HFFc6 (cell line): Measurements from ENCODE around the gene SLC13A3. TPM values are rescaled to one million over a fixed set of nuclear protein-coding genes. Genes with fewer than 3 reads are reported as not detected.

Experiments
- DNase-seq: peaks from one replicate; pipeline ENCODE4 v3.0.0-alpha.2; 2018
- H3K27ac Mint-ChIP-seq: 2 replicates; pipeline ENCODE4 v1.8.0; 2020; ENCODE audit warnings: mild to moderate bottlenecking, mixed read lengths
- H3K27me3 Mint-ChIP-seq: 2 replicates; pipeline ENCODE4 v1.8.0; 2021; ENCODE audit warnings: mild to moderate bottlenecking, moderate library complexity, mixed read lengths; ENCODE audit not compliant: insufficient read depth
- H3K36me3 Mint-ChIP-seq: 2 replicates; pipeline ENCODE4 v1.8.0; 2021; ENCODE audit warnings: low read depth, mixed read lengths
- H3K4me1 Mint-ChIP-seq: 2 replicates; pipeline ENCODE4 v1.8.0; 2020; ENCODE audit warnings: low read depth, mixed read lengths
- H3K4me3 Mint-ChIP-seq: 2 replicates; pipeline ENCODE4 v1.8.0; 2020; ENCODE audit warnings: mild to moderate bottlenecking, moderate library complexity, mixed read lengths
- H3K9me3 Mint-ChIP-seq: 2 replicates; pipeline ENCODE4 v1.8.0; 2020; ENCODE audit warnings: mild to moderate bottlenecking, mixed read lengths
- CTCF ChIP-seq: fragments of 200-600 bp; sonication (generic); IDR thresholded peaks from 2 replicates; pipeline ENCODE4 v1.5.0; 2021; ENCODE audit warnings: antibody characterized with exemption, mild to moderate bottlenecking
- total RNA-seq, 6 experiments: library from RNA; stranded (reverse); fragmentation: NEBNext Ultra II Directional; extraction: Animal tissue kit (Norgen Biotek cat#: 25700); gene quantifications; 2 replicates in 1 of 6; 3 replicates in 5 of 6; pipeline ENCODE4 v1.2.3, GENCODE V29; 2021

SLC13A3 gene
- total RNA-seq, 6 experiments from 2014 or later = 2.3 to 3.5 (median 2.7) TPM

- no peaks in the 10 kb centered on the region; the same call in 1 of the 2 replicates for H3K9me3 Mint-ChIP-seq
- DNase-seq = no peak
- TF ChIP-seq CTCF = no peak
- peaks cover 36% of the 10 kb centered on the region for H3K4me1 Mint-ChIP-seq
- peaks cover 7% of the 10 kb centered on the region for H3K27me3 Mint-ChIP-seq
- H3K4me3 Mint-ChIP-seq = no peak overlapping the region
- H3K36me3 Mint-ChIP-seq = no peaks in the 10 kb centered on the region
- no peak overlapping the region for H3K27ac Mint-ChIP-seq
Observed at GRCh38 chr20:46696791-46697279, 45.6 kb upstream of the SLC13A3 start.

GRCh38 chr20:46695892-46696291 is 44.6 kb upstream of the SLC13A3 start:
- Mint-ChIP-seq H3K4me1 (peaks cover 29% of the 10 kb centered on the region), H3K4me3 (no peak overlapping the region), H3K27me3 (peaks cover 9% of the 10 kb centered on the region), H3K36me3 (no peaks in the 10 kb centered on the region), H3K9me3 (no peaks in the 10 kb centered on the region; the same call in 1 of the 2 replicates), H3K27ac (peak overlapping the region; percentile 61)
- no peak for TF ChIP-seq CTCF
- DNase-seq = peak; percentile 58

GRCh38 chr20:46694484-46694883 is 43.2 kb upstream of the SLC13A3 start:
- TF ChIP-seq CTCF = no peak
- no peaks in the 10 kb centered on the region; the same call in 1 of the 2 replicates for H3K9me3 Mint-ChIP-seq
- peaks cover 6% of the 10 kb centered on the region for H3K27me3 Mint-ChIP-seq
- no peak overlapping the region for H3K27ac Mint-ChIP-seq
- peaks cover 43% of the 10 kb centered on the region for H3K4me1 Mint-ChIP-seq
- H3K36me3 Mint-ChIP-seq = no peaks in the 10 kb centered on the region
- no peak overlapping the region for H3K4me3 Mint-ChIP-seq
- peak; percentile 32 for DNase-seq

- Mint-ChIP-seq H3K36me3 (peaks cover 11% of the 10 kb centered on the region; the same call in 1 of the 2 replicates), H3K9me3 (no peaks in the 10 kb centered on the region; the same call in 1 of the 2 replicates), H3K27me3 (peaks cover 2% of the 10 kb centered on the region; the same call in 1 of the 2 replicates), H3K4me1 (peaks cover 55% of the 10 kb centered on the region), H3K27ac (no peak overlapping the region), H3K4me3 (no peak overlapping the region)
- DNase-seq = no peak
- no peak for TF ChIP-seq CTCF
Observed at GRCh38 chr20:46691196-46691595, 39.9 kb upstream of the SLC13A3 start.

- Mint-ChIP-seq H3K27me3 (peaks cover 2% of the 10 kb centered on the region; the same call in 1 of the 2 replicates), H3K9me3 (no peaks in the 10 kb centered on the region; the same call in 1 of the 2 replicates), H3K4me1 (peaks cover 53% of the 10 kb centered on the region), H3K27ac (peak overlapping the region; percentile 95), H3K4me3 (peak overlapping the region; percentile 97), H3K36me3 (peaks cover 17% of the 10 kb centered on the region; the same call in 1 of the 2 replicates)
- no peak for TF ChIP-seq CTCF
- no peak for DNase-seq
Observed at GRCh38 chr20:46690219-46691106, 39.2 kb upstream of the SLC13A3 start.
